Glomerular endothelial cell (primary cell): Measurements from ENCODE around the gene EHHADH. TPM values are rescaled to one million over a fixed set of nuclear protein-coding genes. Genes with fewer than 3 reads are reported as not detected.

ENCODE experiments used
- DNase-seq: peaks from one replicate; pipeline ENCODE4 v3.0.0-alpha.2; 2011; ENCODE audit warnings: low read depth, low spot score; ENCODE audit errors: extremely low read depth
- total RNA-seq: library from RNA; depleted of rRNA; stranded (reverse); fragments of >200 nt; gene quantifications from 2 replicates; pipeline ENCODE4 v1.2.3, GENCODE V29; 2015

The EHHADH gene
- total RNA-seq, 1 donor from 2014 or later = 5.2 TPM

DNA sequence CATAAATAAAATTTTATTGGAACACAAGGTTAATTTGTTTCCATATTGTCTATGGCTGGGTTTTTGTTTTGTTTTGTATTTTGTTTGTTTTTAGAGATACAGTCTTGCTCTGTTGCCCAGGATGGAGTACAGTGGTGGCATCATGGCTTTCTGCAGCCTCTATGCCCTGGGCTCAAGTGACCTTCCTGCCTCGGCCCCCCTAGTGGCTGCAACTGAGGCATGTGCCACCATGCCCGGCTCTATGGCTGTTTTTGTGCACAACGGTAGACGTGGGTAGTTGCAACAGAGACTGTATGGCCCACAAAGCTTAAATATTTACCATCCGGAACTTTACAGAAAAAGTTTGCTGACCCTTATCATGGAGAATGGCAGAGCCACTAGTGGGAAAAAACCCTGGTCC, 54.2 kb downstream of the EHHADH start:
- no peak for DNase-seq

GRCh38 chr3:185199206-185199605, 54.6 kb downstream of the EHHADH start:
- DNase-seq = no peak

DNA sequence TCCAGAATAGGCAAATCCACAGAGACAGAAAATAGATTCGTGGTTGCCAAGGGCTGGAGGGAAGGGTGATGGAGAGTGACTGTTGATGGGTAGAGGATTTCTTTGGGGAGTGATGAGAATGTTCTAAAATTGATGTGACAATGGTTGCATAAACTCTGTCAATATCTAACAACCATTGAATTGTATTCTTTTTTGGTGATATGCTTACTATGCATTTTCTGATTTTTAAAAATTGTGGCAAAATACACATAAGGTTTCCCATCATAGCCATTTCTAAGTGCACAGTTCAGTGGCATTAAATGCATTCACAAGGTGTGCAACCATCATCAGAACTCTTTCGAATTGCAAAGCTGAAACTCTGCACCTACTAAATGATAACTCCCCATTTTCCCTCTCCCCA, 56.8 kb downstream of the EHHADH start:
- no peak for DNase-seq

GRCh38 chr3:185195652-185196051, 58.2 kb downstream of the EHHADH start:
- DNase-seq = no peak

DNA sequence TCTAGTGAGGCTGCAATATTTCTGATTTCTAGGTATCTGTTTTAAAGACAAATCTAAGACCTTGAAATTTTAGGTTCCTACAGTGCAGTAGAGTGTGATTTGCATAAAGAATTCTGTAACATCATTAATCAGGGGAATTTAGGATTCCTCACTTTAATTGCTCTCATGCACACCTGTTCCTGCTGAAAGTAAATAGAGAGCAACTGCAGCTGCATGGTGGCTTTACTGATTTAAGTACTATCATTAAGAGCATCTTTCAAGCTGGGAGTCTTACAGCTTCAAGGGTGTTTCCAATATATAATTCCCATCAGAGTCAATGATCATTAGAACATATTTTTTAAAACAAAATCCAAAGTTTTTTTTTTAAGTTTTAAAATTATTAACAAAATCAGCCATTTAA, 65.0 kb downstream of the EHHADH start:
- DNase-seq = no peak

GRCh38 chr3:185187391-185187790, 66.5 kb downstream of the EHHADH start:
- DNase-seq = no peak

DNA sequence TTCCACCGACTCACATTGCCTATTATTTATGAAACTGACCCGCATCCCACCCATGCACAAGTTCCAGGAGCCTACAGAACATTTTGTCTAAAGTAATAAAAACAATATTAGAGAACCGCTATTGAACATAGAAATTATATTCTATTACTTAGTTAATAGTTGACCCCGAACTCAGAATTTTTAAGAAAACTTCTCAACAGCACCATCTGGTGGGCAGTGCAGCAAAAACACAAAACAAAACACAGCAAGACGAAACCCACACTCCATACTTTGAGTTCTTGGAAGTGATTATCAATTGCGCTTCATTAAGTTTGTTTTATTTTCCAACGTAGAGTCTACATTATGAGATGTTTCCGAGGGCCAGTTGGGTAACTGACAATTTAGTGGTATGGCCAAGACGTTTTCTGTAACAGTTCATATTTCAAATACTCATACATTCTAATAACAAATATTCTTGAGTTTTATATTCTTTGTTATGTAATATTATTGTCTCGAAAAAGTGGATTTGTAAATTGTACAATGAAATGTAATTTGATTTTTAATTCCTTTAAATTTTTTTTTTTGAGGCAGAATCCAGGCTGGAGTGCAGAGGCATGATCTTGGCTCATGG, 77.0 kb downstream of the EHHADH start:
- peak; percentile 20 for DNase-seq

DNA sequence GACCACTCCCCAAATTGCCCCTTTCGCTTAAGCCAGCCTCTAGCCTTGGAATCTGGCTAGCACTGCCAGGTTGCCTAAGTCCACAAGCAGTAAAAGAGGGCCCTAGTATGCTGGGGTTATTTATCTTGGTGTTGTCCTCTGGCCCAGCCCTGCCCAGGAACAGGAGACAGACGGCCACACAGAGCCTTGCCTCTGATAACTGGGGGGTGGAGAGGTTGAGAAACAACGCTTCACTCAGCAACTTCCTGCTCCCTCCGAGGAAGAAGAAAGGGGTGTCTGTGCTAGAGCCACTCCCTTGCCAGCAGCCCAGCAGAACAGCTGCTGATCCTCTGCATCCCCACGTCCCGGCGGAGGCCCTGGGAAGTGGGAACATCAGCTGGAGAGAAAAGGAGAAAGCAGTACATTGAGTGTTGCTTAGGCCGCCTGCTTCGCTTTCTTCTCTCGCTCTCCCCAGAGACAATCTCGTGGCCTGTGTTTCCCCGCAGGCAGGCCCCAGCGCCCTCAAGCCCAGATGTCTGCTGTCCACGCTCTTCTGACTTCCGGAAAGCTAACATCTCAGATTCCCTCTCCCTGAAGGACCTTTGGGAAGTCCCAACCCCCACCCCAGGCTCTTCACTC, 78.4 kb downstream of the EHHADH start:
- DNase-seq = no peak

DNA sequence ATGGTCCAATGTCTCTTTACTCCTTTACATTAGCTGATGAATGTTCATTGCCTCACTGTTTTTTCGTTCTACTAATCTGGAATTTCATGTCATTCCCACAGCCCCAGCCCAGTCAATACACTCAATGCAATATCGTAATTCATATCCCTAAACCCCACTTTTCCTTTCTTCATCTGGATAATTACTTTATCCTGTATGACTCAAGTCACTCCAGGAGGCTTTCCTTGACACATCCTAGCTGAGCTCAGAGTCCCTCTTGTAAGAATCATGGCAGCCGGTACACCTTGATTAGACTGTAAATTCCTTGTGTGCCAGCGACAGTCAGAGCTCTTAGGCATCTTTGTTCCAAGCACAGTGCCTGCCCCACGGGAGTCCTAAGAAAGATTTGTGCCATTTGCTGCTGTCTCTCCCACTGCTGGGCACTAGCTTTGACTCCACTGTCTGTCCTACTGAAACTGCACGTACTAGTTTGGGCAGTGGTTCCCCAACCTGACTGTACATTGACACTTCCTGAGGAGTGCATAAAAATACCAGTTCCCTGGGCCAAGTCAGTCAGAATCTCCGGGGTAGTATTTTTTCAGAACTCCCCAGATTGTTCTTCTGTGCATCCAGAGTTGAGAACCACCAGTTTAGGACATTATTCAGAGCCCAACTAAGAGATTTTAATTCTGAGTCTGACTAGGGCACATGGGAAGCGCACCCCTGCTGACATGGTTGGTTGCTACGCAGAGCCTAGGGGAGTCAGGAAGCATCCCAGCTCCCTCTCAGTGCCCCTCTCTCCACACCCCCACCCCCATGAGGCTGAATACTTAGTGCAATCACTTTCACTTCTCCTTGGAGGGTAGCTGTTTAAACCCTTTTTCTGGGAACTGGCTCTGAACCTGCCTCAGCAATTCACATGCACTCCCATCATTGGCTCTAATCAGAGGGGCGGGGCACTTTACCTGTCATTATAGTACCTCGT, 81.5 kb downstream of the EHHADH start:
- no peak for DNase-seq

GRCh38 chr3:185164428-185165217, 89.2 kb downstream of the EHHADH start:
- DNase-seq = no peak

- DNase-seq = no peak
These were observed 91.2 kb downstream of the EHHADH start for GRCh38 chr3:185162634-185163033.

DNA sequence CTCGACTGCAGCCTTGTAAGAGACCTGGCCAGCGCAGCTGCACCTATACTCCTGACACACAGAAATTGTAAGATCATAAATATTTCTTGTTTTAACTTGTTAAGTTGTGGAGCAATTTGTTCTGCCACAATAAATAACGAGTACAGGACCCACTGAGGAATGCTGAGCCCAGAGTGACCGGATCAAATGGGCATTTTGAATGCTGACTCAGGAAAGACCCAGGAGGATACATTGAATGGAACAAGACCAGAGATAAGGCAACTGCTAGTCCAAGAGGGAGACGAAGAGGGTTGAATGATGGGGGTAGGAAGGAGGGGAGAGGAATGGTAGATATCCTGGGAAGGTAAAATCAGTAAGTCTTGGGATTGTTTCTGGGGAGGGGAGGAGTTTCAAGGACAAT, 92.1 kb downstream of the EHHADH start:
- DNase-seq = no peak

GRCh38 chr3:185157347-185157746, 96.5 kb downstream of the EHHADH start:
- DNase-seq = no peak

DNA sequence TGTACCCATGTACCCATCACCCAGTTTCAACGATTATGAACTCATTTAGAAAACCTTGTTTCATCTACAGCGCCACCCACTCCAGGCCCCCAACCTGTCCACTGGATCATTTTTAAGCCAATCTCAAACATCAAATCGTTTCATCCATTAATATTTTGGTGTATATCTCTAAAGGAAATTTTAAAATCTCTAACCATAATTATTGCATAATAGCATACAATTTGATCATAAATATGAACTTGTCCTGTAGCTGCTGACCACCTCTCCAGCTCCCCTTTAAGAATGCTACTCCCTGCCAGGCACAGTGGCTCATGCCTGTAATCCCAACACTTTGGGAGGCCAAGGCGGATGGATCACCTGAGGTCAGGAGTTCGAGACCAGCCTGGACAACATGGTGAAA, 98.2 kb downstream of the EHHADH start:
- DNase-seq = no peak

GRCh38 chr3:185153861-185154629, 99.8 kb downstream of the EHHADH start:
- no peak for DNase-seq

DNA sequence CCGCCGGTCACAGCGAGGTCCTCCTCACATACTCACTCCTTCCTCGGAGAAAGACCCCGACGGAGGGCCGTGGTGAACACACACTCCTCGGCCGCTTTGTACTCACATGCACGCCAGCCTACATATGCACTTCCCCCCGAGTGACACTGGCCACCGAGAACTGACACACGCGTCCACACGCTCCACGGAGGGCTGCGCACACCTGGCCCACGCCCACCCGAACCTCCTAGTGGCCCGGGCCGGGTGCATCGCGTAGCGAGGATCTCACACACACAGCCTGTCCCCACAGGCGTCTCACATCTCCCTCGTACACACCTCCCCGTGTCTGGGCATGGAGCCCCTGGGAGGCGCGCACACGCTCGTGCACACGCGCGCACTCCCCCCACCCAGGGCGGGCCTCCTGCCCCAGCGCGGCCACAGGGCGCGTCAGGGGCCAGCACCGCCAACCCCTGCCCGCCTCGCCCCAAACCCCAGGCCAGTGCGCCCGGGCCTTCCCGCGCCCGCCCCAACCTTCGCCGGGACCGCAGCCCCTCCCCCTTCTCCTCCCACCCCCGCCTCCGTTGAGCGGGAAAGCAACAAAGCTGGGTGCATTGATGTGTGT, 100.6 kb downstream of the EHHADH start:
- no peak for DNase-seq

DNA sequence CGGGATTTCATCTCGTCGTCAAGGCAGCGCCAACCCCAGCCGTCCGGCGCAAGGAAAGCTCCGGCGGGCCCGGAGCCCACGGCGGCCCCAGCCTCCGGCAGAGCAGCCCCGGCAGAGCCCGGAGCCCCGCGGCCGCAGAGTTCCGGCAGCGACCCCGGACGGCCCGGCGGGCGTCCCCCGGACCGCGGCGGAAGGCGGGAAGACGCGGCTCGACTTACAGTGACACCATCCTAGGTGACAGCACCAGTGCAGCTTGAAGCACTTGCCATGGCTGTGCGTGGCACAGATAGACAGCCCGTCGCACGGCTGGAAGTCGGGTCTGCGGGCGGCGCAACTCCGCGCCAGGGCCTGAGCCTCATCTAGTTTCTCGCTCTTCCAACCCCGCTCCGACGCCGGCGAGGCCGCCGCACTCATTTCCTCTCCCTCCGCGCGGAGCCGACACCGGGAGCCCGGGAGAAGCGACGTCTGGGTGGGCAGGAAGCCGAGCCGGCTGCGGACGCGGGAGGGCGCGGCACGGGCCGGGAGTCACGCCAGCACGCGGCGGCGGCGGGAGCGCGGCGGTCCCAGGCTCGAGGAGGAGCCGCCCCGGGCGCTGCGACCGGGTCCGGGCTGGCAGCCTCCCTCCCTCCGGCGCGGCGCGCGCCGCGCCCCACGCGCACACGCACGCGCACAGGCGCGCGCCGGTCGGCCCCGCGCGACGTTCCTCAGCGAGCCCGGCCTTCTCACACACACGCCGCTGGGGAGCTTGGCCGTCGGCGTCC, 101.3 kb downstream of the EHHADH start, which contains the start of gene C3orf70:
TSS of gene C3orf70 (minus strand) at position 651 of the 761 bp plus-strand sequence. CDS start at position 414, 237 bp downstream.
- DNase-seq = no peak

DNA sequence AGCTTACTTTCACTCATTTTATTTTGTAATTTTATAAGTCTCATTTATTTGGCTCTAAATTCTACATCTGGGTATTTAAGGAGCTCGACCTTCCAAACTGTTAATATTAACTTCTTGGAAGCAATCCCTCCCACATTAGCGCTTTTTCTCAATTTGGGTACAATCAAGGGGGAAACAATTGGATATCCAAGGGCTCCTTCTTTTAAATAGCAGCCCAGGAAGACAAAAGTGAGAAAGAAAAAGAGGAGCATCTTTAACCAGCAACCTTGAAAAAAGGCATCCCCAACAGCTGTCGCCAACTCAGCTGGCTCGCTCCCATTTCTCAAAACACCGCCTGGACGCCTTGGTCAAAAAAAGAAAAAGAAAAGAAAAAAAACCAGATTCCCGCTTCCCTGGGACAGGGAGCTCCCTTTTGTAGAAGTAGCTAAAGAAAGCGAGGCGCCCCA, 101.9 kb downstream of the EHHADH start:
- DNase-seq = no peak
